ENCODE measurements around the gene PAPPA2.
"Not testable (repeated sequence)": the region's sequence is repeated elsewhere in the genome, so short reads cannot be mapped to it uniquely, and the experiment has no call there.

PAPPA2 gene

DNA sequence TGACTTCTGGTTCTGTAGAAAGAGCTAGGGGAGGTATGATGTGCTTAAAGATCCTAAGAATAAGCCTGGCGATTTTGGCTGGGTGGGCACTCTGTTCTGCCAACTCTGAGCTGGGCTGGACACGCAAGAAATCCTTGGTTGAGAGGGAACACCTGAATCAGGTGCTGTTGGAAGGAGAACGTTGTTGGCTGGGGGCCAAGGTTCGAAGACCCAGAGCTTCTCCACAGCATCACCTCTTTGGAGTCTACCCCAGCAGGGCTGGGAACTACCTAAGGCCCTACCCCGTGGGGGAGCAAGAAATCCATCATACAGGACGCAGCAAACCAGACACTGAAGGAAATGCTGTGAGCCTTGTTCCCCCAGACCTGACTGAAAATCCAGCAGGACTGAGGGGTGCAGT, 93.3 kb downstream of the PAPPA2 start:
- DNase-seq, result no peak

DNA sequence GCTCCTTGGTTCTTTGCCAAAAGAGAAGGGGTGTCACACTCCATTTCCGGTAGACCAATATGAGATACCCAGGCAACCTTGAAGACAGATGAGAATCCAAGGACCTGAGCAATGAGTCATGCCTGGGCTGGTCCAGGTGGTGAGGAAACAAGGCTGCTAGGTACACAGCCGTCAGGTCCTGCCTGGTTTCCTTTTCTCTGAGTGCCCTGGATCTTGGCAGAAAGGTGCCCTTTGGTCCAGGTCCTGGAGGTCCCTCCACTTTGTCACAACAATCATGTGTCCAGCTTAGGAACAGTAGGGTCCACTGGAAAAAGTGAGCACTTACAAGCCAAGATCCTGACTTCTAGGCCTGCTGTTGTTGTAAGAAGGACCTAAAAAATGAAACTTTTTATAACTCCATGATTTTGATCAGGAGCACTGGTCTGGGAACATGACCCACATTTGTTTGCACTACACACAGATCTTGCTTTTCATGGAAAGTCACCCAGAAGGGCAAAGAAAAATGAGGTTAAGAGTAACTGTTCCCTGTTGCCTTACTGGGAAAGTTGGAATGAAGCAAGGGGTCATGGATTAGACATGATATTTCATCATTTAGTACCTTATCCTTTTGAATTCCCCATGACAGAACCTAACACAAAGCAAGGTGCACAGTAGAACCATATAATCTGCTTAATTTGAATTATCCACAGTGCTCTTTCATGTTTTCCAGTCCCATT, 94.7 kb downstream of the PAPPA2 start:
- DNase-seq, result no peak

DNA sequence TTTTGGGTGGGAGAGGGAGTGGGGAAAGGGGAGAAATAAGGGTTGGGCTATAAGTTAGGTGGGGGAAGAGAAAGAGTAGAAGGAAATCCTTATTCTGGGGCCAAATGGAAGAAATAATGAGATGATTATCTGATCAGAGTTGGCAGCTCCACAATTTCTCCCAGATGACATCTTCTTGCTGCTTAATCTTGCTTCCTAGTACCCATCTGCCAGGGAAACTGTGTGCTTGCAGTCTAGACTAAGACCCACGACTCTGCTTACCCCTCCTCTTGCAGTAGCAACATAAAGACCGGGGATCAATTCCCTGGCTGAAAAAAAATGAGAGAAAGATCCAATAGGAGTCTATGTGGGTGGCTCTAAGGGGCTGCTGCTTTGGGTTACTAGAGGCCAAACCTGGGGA, 95.6 kb downstream of the PAPPA2 start:
- DNase-seq, result no peak

DNA sequence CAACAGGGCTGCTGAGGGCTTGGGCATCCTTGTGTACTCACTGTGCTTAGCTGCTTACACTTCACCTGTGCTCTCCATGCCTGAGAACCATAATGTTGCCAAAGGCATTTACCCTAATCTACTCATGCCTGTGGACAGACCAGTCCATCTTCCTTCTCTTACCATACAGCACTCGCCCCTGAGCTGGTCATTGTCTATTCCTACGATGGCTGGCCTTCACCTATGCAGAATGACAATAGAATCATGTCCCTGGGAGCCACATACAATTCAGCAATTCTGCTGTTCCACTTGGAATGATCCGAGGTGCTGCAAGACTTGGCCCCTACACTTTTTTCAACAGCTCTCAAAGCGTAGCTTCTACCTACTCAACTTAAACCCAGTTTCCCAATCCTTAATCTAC, 96.5 kb downstream of the PAPPA2 start:
- no peak for DNase-seq

DNA sequence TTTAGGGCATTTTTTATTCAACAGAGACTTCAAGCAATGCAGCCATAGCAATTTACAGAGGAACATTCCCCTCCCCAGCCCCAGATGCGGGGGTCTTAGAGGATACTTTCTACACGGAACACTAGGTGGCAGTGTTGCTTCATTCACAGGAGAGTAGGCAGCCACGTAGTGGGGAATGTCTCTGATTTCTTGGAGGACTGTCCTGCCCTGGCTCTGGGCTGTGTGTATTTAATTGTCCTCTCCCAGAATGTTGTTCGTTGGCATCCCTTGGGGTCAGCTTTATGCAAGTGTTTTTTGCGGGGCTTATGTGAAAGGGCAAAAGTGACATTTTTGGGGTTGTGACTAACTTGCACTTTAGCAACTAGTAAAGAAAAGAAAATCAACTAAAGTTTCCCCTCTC, 96.9 kb downstream of the PAPPA2 start:
- DNase-seq, result peak in 1 of 5 donors; percentile 8

DNA sequence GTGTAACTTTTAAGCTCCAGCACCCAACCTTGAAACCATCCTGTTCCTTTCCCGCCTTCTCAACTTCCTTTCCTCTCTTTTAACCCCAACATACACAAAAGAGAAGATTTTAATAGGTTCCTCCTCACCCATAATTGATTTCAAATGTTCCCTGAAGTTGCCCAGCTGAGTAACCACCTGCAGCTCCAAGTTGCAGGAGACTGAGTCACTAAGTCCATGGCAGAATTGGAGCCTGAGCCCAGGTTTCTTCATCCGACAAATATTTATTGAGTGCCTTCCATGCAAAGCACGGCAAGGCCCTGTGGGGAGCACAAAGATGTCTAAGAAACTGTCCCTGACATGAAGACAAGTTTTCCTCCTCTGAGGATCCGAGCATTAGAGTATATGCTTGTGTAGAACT, 97.7 kb downstream of the PAPPA2 start:
- DNase-seq, result no peak

DNA sequence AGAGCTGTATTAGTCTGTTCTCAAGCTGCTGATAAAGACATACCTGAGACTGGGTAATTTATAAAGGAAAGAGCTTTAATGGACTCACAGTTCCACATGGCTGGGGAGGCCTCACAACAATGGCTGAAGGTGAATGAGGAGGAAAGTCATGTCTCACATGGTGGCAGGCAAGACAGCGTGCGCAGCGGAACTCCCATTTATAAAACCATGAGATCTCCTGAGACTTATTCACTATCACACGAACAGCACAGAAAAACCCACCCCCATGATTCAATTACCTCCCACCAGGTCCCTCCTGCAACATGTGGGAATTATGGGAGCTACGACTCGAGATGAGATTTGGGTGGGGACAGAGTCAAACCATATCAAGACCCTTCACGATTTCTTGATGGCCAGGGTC, 98.8 kb downstream of the PAPPA2 start:
- DNase-seq, result not testable (repeated sequence)

DNA sequence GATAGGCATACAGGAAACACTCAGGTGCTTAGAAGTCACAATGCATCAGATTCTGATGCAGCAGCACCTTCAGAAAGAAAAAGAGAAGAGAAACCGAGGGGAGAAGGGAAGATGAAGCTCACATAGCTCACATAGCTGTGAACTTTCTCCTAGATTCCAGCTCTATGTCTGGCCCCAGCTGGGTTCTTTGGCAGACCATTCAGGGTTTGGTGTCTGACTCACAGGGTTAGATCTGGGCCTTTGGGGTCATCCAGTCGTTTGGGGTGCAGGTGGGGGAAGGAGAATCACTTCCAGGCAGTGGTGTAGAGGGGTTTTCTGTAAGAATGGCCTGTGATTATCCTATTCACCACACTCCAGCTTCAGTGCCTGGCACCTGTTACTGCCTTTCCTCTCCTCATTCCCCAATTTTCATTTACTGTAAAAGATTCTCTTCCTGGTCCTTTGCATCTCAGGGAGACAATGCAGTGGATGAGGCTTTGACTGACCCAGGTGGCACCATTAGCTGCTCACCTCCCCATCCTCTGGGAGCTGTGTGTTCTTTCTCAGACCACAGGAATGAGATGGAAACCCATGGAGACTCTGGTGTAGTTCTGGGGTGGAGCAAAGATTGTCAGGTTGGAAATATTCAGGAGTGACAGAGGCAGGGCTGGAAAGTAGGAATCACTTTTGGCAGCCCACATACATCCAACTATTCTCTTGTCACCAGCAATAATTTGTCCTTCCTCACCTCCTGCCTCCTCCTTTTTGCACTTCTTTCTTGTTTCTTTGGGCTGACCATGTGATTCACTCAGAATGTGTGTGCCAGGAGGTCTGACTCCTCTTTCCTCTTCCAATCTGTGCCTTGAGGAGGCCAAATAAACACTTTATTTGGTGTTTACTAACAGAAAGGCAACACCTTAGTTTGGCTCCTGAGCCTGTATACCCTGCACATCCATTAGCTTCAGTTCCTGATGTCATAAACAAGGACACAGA, 103.3 kb downstream of the PAPPA2 start:
- no peak for DNase-seq

DNA sequence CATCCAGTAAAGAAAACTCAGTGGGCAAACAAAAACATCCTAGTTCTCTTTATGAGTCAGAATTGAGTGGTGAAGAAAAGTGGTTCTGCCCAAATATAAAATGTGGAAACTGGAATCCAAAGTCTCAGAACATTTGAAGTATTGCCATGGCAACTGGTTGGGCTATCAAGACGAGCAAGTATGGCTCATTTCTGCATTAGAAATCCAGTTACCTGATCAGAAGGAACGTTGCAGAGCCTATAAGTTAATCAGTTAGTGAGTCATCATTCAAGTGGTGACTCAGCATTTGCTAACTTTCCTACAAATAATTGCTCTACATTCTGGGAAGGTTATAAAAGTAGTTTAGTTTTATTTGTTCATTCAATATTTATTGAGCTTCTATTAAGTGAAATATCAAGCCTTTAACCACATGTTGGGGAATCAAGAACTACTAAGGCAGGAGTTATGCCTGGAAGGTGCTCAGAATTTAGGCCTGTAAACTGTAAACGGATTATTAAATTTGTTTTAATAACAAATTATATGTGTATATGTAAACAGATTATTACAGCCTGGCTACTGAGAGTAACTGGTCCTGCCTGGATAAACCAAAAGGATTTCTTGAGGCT, 104.3 kb downstream of the PAPPA2 start:
- no peak for DNase-seq

DNA sequence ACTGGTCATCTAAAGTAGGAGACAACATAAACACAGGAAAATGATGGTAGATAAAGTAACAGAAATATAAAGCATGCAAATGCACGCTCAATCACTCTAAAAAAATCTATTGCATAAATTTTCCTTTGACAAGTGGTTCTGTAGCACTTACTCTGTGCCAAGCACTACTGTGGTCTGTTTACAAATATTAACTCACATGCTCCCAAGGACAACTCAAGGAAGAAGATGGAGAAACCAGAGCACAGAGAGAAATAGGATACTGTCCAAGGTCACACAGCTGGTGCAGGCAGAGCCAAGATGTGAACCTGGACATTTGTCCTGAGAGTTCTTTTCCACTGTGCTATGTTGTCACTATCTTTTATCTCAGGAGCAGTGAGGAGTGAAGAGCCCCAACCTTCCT, 105.2 kb downstream of the PAPPA2 start:
- no peak for DNase-seq

DNA sequence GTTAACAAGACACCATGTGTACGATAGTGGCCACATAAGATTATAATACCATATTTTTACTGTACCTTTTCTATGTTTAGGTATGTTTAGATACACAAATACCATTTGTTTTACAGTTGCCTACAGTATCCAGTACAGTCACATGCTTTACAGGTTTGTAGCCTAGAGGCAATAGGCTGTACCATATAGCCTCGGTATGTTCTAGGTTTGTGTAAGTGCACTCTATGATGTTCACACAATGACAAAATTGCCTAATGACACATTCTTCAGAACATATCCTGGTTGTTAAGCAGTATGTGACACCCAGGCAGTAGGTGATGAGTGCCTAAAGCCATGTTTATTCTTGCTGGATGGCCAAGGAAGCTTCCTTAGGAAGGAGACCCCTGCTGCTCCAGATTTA, 111.8 kb downstream of the PAPPA2 start:
- DNase-seq, result no peak

DNA sequence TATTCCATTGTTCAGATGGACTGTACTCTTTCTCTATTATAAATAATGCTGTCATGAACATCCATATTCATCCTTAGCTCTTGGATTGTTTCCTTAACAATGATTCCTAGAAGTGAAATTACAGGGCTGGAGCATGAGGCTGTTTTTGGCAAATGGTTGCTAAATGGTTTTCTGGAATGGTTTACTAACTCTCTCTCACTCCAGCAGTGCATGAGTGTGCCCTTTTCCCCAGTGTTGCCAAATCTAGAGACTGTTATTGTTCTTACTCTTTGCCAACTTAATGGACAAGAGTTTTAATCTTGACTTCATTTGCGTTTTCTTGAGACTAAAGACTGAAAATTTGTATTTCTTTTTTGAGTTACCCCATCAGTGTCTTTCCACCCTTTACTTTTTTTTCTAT, 113.0 kb downstream of the PAPPA2 start:
- no peak for DNase-seq

DNA sequence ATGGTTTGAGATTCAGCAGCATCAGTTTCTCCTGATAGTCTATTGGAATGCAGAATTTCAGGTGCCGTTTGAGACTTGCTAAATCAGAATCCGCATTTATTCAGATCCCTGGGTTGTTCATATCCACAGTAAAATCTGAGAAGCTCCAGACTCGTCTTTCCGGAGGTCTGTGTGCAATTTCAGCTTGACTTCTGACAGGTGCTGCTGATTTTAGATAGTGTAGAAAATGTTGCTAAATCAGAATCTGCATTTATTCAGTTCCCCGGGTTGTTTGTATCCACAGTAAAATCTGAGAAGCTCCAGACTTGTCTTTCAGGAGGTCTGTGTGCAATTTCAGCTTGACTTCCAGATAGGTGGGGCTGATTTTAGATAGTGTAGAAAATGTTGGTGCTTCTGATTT, 113.7 kb downstream of the PAPPA2 start:
- no peak for DNase-seq

DNA sequence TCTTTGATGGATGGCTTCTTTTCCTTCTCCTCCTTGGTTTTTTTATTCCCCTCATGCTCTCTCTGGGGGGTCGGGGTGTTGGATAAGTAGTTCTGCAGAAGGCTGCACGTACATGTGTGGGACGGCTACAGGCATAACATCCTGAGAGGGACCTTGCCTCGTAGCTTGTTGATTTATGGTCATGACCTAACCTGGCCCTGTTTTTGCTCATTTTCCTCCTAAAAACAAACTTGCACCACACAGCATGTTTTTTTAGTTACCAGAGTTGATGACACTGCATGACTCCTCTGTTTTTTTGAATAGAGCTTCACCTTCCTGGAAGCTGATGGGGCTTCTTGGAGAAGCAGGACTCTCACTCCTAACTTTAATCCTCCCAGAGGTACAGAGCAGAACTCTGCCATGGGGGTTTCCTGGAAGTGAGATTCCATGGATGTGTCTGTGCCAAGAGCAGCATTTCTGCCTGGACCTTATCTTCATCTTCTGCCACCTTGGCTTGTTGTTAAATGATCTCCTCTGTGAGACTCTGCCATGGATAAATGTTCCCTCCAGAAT, 114.7 kb downstream of the PAPPA2 start:
- DNase-seq, result no peak

DNA sequence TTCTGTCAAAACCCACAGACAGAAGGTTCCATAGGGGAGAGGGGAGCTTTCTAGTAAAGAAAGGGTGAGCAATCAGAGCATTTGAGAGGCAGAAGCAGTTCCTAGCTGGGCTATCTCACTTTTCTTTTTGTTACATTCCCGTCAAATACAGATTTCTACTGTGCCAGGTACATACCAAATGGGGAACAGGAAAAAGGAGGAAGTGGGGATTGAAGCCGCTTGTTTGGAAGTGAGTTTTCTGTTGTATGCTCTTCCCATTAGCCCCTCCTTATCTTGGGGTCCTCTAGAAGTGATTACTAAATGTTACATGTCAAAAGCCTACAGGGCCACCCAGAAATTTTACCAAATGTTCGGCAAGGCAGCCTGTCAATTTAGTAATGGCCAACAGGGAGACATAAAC, 116.1 kb downstream of the PAPPA2 start:
- no peak for DNase-seq

DNA sequence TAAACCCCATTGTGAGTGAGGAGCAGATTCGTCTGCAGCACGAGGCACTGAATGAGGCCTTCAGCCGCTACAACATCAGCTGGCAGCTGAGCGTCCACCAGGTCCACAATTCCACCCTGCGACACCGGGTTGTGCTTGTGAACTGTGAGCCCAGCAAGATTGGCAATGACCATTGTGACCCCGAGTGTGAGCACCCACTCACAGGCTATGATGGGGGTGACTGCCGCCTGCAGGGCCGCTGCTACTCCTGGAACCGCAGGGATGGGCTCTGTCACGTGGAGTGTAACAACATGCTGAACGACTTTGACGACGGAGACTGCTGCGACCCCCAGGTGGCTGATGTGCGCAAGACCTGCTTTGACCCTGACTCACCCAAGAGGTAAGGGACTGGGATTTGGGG, 132.2 kb downstream of the PAPPA2 start:
- DNase-seq, result no peak

DNA sequence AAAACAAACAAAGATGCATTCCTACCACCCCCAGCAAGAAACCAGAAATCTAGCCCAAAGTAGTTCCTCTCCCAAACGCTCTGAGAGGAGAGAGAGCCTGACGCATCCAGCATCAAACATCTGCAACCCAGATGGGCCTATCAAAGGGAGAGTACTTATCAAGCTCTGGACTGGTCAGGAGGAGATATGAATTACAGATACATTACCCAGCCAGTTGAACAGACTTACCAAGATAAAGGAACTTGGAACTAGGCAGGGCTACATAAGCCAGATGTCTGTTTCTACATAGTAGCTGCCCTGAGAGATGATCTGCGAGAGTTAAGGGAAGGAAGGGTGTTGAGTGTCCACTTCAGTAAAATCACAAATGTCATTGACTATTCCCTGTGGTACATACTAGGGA, 138.4 kb downstream of the PAPPA2 start:
- no peak for DNase-seq

DNA sequence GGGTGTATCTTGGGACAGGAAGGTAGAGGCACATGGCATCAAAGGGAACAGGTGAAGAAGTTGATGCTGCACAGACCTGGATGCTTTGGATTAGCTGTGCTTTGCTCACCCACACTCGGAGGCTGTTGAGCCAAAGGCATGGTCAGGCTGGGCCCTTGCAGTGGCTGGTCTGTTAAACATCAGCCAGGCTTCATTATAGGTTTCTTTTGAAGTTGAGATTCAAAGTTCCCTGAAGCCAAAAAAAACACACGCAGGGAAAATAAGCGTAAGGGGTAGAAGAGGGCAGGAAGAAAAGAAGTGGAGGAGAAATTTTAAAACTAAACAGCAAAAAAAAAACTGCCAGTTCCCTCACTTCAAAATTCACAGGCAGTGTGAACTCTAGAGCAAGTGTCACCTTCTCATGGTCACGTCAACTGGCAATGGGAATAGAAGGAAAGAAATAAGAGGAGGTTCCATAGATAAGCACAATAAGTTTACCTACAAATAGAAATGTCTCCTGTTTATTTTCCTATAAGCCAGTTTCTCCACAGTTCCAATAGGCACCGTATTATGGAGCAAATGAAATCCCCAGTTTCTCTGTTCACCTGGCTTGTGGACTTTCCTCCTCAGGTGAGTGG, 139.5 kb downstream of the PAPPA2 start:
- no peak for DNase-seq

DNA sequence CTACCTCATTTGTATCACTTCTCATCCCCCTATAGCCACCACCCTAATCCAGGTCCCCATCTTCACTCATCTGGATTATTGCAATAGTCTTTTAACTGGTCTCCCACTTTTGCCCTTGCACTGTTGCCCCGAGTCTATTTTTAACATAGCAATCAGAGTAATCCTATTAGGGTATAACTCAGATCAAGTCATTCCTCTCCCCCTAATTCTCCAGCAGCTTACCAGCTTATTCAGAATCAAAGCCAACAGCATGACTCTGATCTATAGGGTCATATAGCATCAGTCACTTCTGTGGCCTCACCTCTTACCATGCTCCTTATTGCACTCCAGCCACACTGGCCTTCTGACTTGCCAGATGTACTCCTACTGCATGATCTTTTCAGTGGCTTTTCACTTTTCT, 140.7 kb downstream of the PAPPA2 start:
- DNase-seq, result no peak

DNA sequence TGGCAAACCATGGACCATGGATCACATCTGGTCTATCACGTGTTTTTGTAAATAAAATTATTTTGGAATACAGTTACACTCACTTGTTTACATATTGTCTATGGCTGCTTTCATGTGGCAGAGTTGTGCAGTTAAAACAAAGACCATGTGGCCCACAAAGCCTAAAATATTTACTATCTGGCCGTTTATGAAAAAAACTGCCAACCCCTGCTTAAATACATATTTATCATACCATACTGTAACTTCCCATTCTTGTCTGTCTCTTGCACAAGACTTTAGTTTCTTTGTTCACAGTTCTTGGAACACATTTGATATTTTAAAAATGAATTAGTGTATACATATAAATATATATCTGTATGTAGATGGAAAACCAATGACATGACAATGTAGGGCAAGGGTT, 141.5 kb downstream of the PAPPA2 start:
- no peak for DNase-seq

DNA sequence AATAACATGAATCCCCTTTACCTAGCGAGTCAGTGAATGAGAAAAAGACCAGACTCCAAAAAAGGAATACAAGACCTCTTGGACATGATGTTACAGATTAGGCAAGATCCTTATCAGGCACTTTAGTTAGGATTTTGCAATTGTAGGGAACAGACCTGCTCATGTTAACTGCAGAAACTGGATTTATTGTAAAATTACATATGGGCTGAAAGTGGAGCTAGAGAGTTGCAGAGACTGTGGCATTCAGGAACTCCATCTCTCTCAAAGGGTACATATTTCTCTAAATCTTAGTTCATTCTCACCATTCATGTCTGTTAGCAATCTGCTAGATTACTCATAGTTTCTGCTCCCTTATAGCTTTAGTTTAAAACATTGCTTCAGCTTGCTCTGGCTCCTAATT, 142.2 kb downstream of the PAPPA2 start:
- DNase-seq, result no peak

DNA sequence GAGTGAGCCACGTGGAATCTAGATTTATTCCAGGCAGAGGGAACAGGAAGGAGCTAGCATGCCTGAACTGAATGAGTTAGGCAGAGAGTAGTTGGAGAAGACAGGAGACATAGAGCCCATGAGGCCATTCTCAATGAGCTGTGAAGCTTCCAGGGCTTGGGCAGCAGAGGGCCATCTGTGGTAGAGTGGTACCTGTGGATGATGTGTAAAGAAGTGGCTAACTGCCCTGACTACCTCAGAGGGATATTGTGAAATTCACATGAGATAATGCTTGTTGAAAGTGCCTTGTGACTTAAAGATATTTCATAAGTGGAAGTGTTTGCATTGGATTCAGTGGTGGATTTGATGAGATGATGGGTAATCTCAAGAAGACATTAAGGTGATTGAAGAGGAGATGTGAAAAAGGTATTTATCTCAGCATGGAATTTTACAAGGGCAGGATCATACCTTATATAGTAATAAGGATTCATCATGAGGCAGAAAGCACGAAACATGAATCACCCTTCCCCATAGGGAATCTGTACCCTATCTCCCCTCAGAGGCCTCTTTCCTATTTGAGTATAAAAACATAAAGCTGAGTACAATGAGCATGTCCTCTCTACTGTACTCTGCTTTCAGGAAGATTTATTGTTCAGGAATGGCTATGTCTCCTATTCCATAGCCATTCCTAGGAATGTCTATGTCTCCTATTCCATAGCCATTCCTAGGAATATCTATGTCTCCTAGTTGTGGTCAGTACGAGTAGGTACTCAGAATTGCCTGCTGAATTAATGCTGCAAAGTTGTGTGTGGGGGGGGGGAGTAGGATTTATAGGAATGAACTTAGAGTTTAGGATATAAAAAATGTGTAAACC, 146.8 kb downstream of the PAPPA2 start:
- no peak for DNase-seq
